Fibroblast of the aortic adventitia (primary cell): ENCODE results near the gene UAP1L1. TPM values are rescaled to one million over a fixed set of nuclear protein-coding genes. Genes with fewer than 3 reads are reported as not detected.

Experiments used
- DNase-seq: peaks from one replicate; pipeline ENCODE4 v3.0.0-alpha.2; 2010; ENCODE audit warnings: low read depth
- H3K4me3 ChIP-seq: 2 replicates; pipeline ENCODE4 v1.5.1; 2011; ENCODE audit warnings: low read depth, mild to moderate bottlenecking, control low read depth, low read length, moderate library complexity
- small RNA-seq: library from RNA; depleted of rRNA; stranded (forward); fragments of <200 nt; gene quantifications from one replicate; pipeline ENCODE3, GENCODE V24; 2012
- total RNA-seq: library from RNA; depleted of rRNA; stranded (reverse); fragments of >200 nt; gene quantifications from 2 replicates; pipeline ENCODE4 v1.2.3, GENCODE V29; 2012; ENCODE audit warnings: low replicate concordance
- TF ChIP-seq, protein P1 (sequence below): IDR thresholded peaks from 2 replicates; pipeline ENCODE4 v1.5.1; 2011; ENCODE audit warnings: mild to moderate bottlenecking, low read length, control low read depth, inconsistent platforms; ENCODE audit not compliant: insufficient read depth

UAP1L1 gene
- total RNA-seq, 1 donor, result 12.7 TPM

DNA sequence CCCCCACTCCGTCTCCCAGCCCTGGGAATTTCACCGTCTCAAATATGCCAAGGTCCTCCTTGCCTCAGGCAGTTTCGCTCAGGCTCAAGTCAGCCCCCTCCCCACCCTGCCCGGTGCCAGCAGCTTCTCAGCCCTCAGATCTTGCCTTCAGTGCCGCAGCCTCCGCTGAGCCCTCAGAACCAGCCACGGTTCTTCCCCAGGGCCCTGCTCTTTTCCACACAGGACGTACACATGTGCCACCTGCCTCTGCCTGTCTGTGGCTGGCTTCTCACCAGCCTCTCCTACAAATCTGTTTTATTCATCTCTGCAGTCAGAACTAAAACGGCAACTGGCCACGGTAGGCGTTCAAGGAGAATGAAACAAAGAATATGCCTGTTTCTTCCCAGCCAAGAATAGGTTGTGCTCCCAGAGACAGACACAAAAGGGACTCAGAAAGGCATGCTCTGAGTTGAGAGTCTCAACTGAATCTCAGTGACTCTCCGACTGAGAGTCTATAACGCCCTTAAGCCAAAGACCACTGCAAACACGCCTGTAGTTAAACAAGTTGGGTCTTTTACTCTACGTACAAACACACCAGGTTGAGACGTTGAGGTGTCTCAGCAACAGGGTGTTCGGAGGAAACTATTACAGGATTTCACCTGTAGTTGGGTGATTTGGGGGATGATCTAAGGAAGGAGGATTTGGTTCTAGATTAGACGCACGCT is 51.0 kb downstream of the UAP1L1 start:
- TF ChIP-seq, protein P1, sequence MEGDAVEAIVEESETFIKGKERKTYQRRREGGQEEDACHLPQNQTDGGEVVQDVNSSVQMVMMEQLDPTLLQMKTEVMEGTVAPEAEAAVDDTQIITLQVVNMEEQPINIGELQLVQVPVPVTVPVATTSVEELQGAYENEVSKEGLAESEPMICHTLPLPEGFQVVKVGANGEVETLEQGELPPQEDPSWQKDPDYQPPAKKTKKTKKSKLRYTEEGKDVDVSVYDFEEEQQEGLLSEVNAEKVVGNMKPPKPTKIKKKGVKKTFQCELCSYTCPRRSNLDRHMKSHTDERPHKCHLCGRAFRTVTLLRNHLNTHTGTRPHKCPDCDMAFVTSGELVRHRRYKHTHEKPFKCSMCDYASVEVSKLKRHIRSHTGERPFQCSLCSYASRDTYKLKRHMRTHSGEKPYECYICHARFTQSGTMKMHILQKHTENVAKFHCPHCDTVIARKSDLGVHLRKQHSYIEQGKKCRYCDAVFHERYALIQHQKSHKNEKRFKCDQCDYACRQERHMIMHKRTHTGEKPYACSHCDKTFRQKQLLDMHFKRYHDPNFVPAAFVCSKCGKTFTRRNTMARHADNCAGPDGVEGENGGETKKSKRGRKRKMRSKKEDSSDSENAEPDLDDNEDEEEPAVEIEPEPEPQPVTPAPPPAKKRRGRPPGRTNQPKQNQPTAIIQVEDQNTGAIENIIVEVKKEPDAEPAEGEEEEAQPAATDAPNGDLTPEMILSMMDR, result no peak
- H3K4me3 ChIP-seq, result peak overlapping the region; percentile 81
- no peak for DNase-seq

- TF ChIP-seq, protein P1, result no peak
- DNase-seq, result peak; percentile 13
These were observed 51.6 kb downstream of the UAP1L1 start for GRCh38 chr9:137128862-137129455.

GRCh38 chr9:137129456-137130175 is 52.3 kb downstream of the UAP1L1 start:
- DNase-seq, result peak; percentile 90
- TF ChIP-seq, protein P1, result no peak
- peak overlapping the region; percentile 81 for H3K4me3 ChIP-seq

More at GRCh38 chr9:137128862-137129455, 51.6 kb downstream of the UAP1L1 start:
- peak overlapping the region; percentile 81 for H3K4me3 ChIP-seq

- no peak for DNase-seq
These were observed 52.9 kb downstream of the UAP1L1 start for GRCh38 chr9:137130176-137130755.

More at GRCh38 chr9:137130176-137130755, 52.9 kb downstream of the UAP1L1 start:
- peak overlapping the region; percentile 81 for H3K4me3 ChIP-seq
- TF ChIP-seq, protein P1, result no peak

Small RNA genes within 50 kb of the gene (small RNA-seq; reads per million reads assigned to genes)
- not detected for gene RF00153

Other genes starting within 250 kb of the UAP1L1 start
- gene AJM1, start 235.0 kb upstream of the UAP1L1 start, total RNA-seq, result 1.1 and 1.3 TPM in 2 replicates
- gene PHPT1, start 228.1 kb upstream of the UAP1L1 start, total RNA-seq, result 28.7 and 83.2 TPM in 2 replicates
- gene MAMDC4, start 225.2 kb upstream of the UAP1L1 start, total RNA-seq, result 0.81 TPM in 1 of 2 replicates, not detected in the other
- gene EDF1, start 211.2 kb upstream of the UAP1L1 start, total RNA-seq, result 83.0 and 248 TPM in 2 replicates
- 5.6 and 7.9 TPM in 2 replicates for gene TRAF2, start 191.0 kb upstream of the UAP1L1 start, total RNA-seq
- gene FBXW5, start 132.8 kb upstream of the UAP1L1 start, total RNA-seq, result 52.6 and 139 TPM in 2 replicates
- gene C8G, start 132.3 kb upstream of the UAP1L1 start, total RNA-seq, result 0.36 TPM in 1 of 2 replicates, not detected in the other
- gene LCN12, start 125.2 kb upstream of the UAP1L1 start, total RNA-seq, result not detected in 2 replicates
- gene PTGDS, start 100.0 kb upstream of the UAP1L1 start, total RNA-seq, result 27.6 and 32.8 TPM in 2 replicates
- 0.54 and 15.3 TPM in 2 replicates for gene LCNL1, start 94.5 kb upstream of the UAP1L1 start, total RNA-seq
- gene PAXX, start 85.1 kb upstream of the UAP1L1 start, total RNA-seq, result 7.1 and 18.3 TPM in 2 replicates
- 4.3 and 5.2 TPM in 2 replicates for gene CLIC3, start 80.9 kb upstream of the UAP1L1 start, total RNA-seq
- gene ABCA2, start 49.3 kb upstream of the UAP1L1 start, total RNA-seq, result 21.0 and 25.0 TPM in 2 replicates
- gene FUT7, start 45.4 kb upstream of the UAP1L1 start, total RNA-seq, result not detected in 2 replicates
- 23.8 and 31.6 TPM in 2 replicates for gene NPDC1, start 31.3 kb upstream of the UAP1L1 start, total RNA-seq
- 0.09 TPM in 1 of 2 replicates, not detected in the other for gene ENTPD2, start 23.5 kb upstream of the UAP1L1 start, total RNA-seq
- 0.41 and 1.5 TPM in 2 replicates for gene SAPCD2, start 7.0 kb upstream of the UAP1L1 start, total RNA-seq
- gene MAN1B1, start 9.5 kb downstream of the UAP1L1 start, total RNA-seq, result 50.8 and 103 TPM in 2 replicates
- 69.5 and 72.3 TPM in 2 replicates for gene DPP7, start 37.2 kb downstream of the UAP1L1 start, total RNA-seq
- not detected in 2 replicates for gene GRIN1, start 61.6 kb downstream of the UAP1L1 start, total RNA-seq
- not detected in 2 replicates for gene LRRC26, start 92.5 kb downstream of the UAP1L1 start, total RNA-seq
- gene TMEM210, start 94.5 kb downstream of the UAP1L1 start, total RNA-seq, result not detected in 2 replicates
- gene ANAPC2, start 111.0 kb downstream of the UAP1L1 start, total RNA-seq, result 25.7 and 28.0 TPM in 2 replicates
- 43.5 and 51.5 TPM in 2 replicates for gene SSNA1, start 111.2 kb downstream of the UAP1L1 start, total RNA-seq
- 8.0 and 10.5 TPM in 2 replicates for gene TPRN, start 123.2 kb downstream of the UAP1L1 start, total RNA-seq
- gene TMEM203, start 128.1 kb downstream of the UAP1L1 start, total RNA-seq, result 32.3 and 34.7 TPM in 2 replicates
- 8.5 and 8.6 TPM in 2 replicates for gene NDOR1, start 128.2 kb downstream of the UAP1L1 start, total RNA-seq
- 0.45 TPM in 1 of 2 replicates, not detected in the other for gene RNF208, start 144.7 kb downstream of the UAP1L1 start, total RNA-seq
- gene CYSRT1, start 147.7 kb downstream of the UAP1L1 start, total RNA-seq, result 0.36 and 0.49 TPM in 2 replicates
- 0.09 TPM in 1 of 2 replicates, not detected in the other for gene RNF224, start 150.0 kb downstream of the UAP1L1 start, total RNA-seq
- not detected in 2 replicates for gene SLC34A3, start 153.4 kb downstream of the UAP1L1 start, total RNA-seq
- 21.8 and 195 TPM in 2 replicates for gene TUBB4B, start 163.8 kb downstream of the UAP1L1 start, total RNA-seq
- not detected in 2 replicates for gene STPG3, start 173.8 kb downstream of the UAP1L1 start, total RNA-seq
- 27.1 and 43.7 TPM in 2 replicates for gene NELFB, start 177.8 kb downstream of the UAP1L1 start, total RNA-seq
- 12.6 and 31.3 TPM in 2 replicates for gene TOR4A, start 200.2 kb downstream of the UAP1L1 start, total RNA-seq
- 0.09 TPM in 1 of 2 replicates, not detected in the other for gene NRARP, start 224.8 kb downstream of the UAP1L1 start, total RNA-seq